Activated CD8-positive, alpha-beta T cell treated with anti-CD3 and anti-CD28 coated beads for 36 hours (primary cell): ENCODE data around the gene BLOC1S5. TPM values are rescaled to one million over a fixed set of nuclear protein-coding genes. Genes with fewer than 3 reads are reported as not detected.

Experiments
- ATAC-seq: fragments of 200-7000 bp; cut with Tn5 transposase; one replicate; pipeline ENCODE4 v1.10.0; 2021; ENCODE audit warnings: mild to moderate bottlenecking, moderate library complexity
- CTCF ChIA-PET: fragments of 350-600 bp; sonication (Branson Sonifier 250); formaldehyde crosslinking; loops from one replicate; lab custom pipeline; 2021; ENCODE audit warnings: antibody characterized with exemption; lab: Charles Lee
- POLR2A ChIA-PET: fragments of 350-600 bp; sonication (Branson Sonifier 250); formaldehyde crosslinking; loops from one replicate; lab custom pipeline; 2021; ENCODE audit warnings: antibody characterized with exemption; lab: Charles Lee
- DNase-seq: peaks from one replicate; pipeline ENCODE4 v3.0.0-alpha.2; 2020
- H3K27ac Mint-ChIP-seq: one replicate; pipeline ENCODE4 v1.8.0; 2021; ENCODE audit warnings: mild to moderate bottlenecking, mixed read lengths
- H3K27me3 Mint-ChIP-seq: one replicate; pipeline ENCODE4 v1.8.0; 2021; ENCODE audit warnings: mixed read lengths
- H3K36me3 Mint-ChIP-seq: one replicate; pipeline ENCODE4 v1.8.0; 2021; ENCODE audit warnings: low read depth, mixed read lengths
- H3K4me1 Mint-ChIP-seq: one replicate; pipeline ENCODE4 v1.8.0; 2021; ENCODE audit warnings: low read depth, mixed read lengths
- H3K4me3 Mint-ChIP-seq: one replicate; pipeline ENCODE4 v1.8.0; 2021; ENCODE audit warnings: mild to moderate bottlenecking, moderate library complexity, mixed read lengths
- H3K9me3 Mint-ChIP-seq: one replicate; pipeline ENCODE4 v1.8.0; 2021; ENCODE audit warnings: mixed read lengths
- intact Hi-C: fragments of 100-400 bp; cut with micrococcal nuclease; formaldehyde crosslinking; loops from one replicate; pipeline ENCODE4 v1.10.0; 2022
- total RNA-seq, 2 experiments: library from RNA; stranded (reverse); gene quantifications; one replicate each; pipeline ENCODE4 v1.2.3, GENCODE V29; 2021
- TF ChIP-seq, protein P1 (sequence below): fragments of 200-600 bp; IDR thresholded peaks from one replicate; pipeline ENCODE4 v1.8.0; 2022; ENCODE audit warnings: antibody characterized with exemption, mild to moderate bottlenecking

Gene BLOC1S5
- total RNA-seq, 2 experiments from 2014 or later: 23.7 to 26.2 TPM

- peaks cover 63% of the 10 kb centered on the region for H3K36me3 Mint-ChIP-seq
- H3K4me1 Mint-ChIP-seq: peaks cover 19% of the 10 kb centered on the region
- H3K9me3 Mint-ChIP-seq: no peaks in the 10 kb centered on the region
- intact Hi-C loops: no loop called here
- ChIA-PET CTCF (no interaction called here), POLR2A (no interaction called here)
- no peak for ATAC-seq
- no peaks in the 10 kb centered on the region for H3K27me3 Mint-ChIP-seq
- TF ChIP-seq, protein P1, sequence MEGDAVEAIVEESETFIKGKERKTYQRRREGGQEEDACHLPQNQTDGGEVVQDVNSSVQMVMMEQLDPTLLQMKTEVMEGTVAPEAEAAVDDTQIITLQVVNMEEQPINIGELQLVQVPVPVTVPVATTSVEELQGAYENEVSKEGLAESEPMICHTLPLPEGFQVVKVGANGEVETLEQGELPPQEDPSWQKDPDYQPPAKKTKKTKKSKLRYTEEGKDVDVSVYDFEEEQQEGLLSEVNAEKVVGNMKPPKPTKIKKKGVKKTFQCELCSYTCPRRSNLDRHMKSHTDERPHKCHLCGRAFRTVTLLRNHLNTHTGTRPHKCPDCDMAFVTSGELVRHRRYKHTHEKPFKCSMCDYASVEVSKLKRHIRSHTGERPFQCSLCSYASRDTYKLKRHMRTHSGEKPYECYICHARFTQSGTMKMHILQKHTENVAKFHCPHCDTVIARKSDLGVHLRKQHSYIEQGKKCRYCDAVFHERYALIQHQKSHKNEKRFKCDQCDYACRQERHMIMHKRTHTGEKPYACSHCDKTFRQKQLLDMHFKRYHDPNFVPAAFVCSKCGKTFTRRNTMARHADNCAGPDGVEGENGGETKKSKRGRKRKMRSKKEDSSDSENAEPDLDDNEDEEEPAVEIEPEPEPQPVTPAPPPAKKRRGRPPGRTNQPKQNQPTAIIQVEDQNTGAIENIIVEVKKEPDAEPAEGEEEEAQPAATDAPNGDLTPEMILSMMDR: no peak
- DNase-seq: no peak
- H3K4me3 Mint-ChIP-seq: no peak overlapping the region
- no peak overlapping the region for H3K27ac Mint-ChIP-seq
Observed at GRCh38 chr6:8082954-8083858, 19.0 kb upstream of the BLOC1S5 start.

DNA sequence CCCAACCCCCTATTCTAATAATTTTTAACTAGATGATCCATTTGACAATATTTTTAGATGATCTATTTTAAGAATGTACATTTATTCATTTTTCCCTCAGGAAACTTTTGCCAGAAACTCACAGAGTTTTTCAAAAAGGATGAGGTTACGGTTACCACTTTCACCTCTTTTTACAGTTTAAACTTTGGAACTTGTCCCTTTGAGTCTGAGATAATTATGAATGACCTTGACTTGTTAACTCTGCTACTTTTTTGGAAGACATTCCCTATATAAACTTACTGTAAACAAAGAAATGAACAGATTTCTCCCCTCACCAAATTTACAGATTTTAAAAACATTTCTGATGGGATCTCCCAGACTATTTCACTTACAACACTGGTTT lies 18.4 kb upstream of the BLOC1S5 start:
- intact Hi-C loops: no loop called here
- Mint-ChIP-seq H3K27me3 (no peaks in the 10 kb centered on the region), H3K4me3 (no peak overlapping the region), H3K27ac (no peak overlapping the region), H3K36me3 (peaks cover 62% of the 10 kb centered on the region), H3K9me3 (no peaks in the 10 kb centered on the region), H3K4me1 (peaks cover 17% of the 10 kb centered on the region)
- ChIA-PET POLR2A (no interaction called here), CTCF (no interaction called here)
- no peak for DNase-seq
- no peak for ATAC-seq
- TF ChIP-seq, protein P1: no peak

- ChIA-PET POLR2A (no interaction called here), CTCF (no interaction called here)
- ATAC-seq: no peak
- Mint-ChIP-seq H3K27me3 (no peaks in the 10 kb centered on the region), H3K27ac (no peak overlapping the region), H3K9me3 (no peaks in the 10 kb centered on the region), H3K4me3 (no peak overlapping the region), H3K4me1 (peaks cover 23% of the 10 kb centered on the region), H3K36me3 (peaks cover 53% of the 10 kb centered on the region)
- no peak for DNase-seq
- intact Hi-C loops: no loop called here
- TF ChIP-seq, protein P1: no peak
Observed at GRCh38 chr6:8080362-8081151, 16.4 kb upstream of the BLOC1S5 start.

DNA sequence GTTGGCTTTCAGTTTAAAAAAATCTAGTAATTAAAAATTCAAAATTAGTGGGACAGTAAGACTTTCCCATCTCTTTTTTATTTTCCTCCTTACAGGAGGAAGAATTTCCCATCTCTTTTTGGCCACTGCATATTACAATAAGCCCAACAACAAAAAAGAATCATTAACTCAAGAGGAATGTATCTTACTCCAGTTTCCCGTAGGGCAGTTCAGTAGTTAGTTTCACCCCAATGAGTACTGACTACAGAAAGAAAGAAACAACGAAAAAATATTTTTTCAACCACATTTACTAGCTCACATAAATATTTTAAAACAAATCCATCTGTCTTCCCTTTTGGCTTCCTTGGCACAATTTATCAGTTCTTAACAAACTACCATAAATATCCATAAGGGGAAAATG lies 14.9 kb upstream of the BLOC1S5 start:
- no peak for ATAC-seq
- intact Hi-C loops: no loop called here
- POLR2A ChIA-PET: no interaction called here

More for the DNA sequence above, 14.9 kb upstream of the BLOC1S5 start:
- DNase-seq: no peak
- H3K27me3 Mint-ChIP-seq: no peaks in the 10 kb centered on the region
- no peaks in the 10 kb centered on the region for H3K9me3 Mint-ChIP-seq
- H3K4me3 Mint-ChIP-seq: no peak overlapping the region
- peaks cover 23% of the 10 kb centered on the region for H3K4me1 Mint-ChIP-seq
- H3K36me3 Mint-ChIP-seq: peaks cover 53% of the 10 kb centered on the region
- TF ChIP-seq, protein P1: no peak
- no peak overlapping the region for H3K27ac Mint-ChIP-seq
- CTCF ChIA-PET: no interaction called here
